Fibroblast of lung (primary cell): Measurements from ENCODE around the gene SNX3. TPM values are rescaled to one million over a fixed set of nuclear protein-coding genes. Genes with fewer than 3 reads are reported as not detected.

Source experiments
- DNase-seq, 2 donors: peaks; one replicate each; pipeline versions ENCODE4 v3.0.0 to v3.0.0-alpha.2; 2010; ENCODE audit warnings: low read depth in 2 of 2
- H2AFZ ChIP-seq: 2 replicates; pipeline ENCODE4 v1.5.1; 2012; ENCODE audit warnings: low read length, control low read depth, inconsistent platforms
- H3K27ac ChIP-seq: 2 replicates; pipeline ENCODE4 v1.5.1; 2011; ENCODE audit warnings: low read length, control low read depth; ENCODE audit not compliant: insufficient read depth
- H3K27me3 ChIP-seq: 2 replicates; pipeline ENCODE4 v1.5.1; 2011; ENCODE audit warnings: mild to moderate bottlenecking, low read length; ENCODE audit not compliant: control insufficient read depth, insufficient read depth
- H3K36me3 ChIP-seq: 2 replicates; pipeline ENCODE4 v1.5.1; 2011; ENCODE audit warnings: low read length; ENCODE audit not compliant: control insufficient read depth, insufficient read depth
- H3K4me1 ChIP-seq: 2 replicates; pipeline ENCODE4 v1.5.1; 2011; ENCODE audit warnings: low read length; ENCODE audit not compliant: control insufficient read depth, insufficient read depth; ENCODE audit errors: extremely low read depth
- H3K4me2 ChIP-seq: 2 replicates; pipeline ENCODE4 v1.5.1; 2011; ENCODE audit warnings: low read length, control low read depth; ENCODE audit not compliant: insufficient read depth; ENCODE audit errors: extremely low read depth
- H3K4me3 ChIP-seq, 4 experiments: fragments of 200-600 bp in 1 of 4; sonication (generic) in 1 of 4; replicated peaks in 1 of 4; 2 replicates each; pipeline ENCODE4 v1.5.1; 2011 to 2016; ENCODE audit warnings: low read length in 4 of 4, low read depth in 3 of 4, mild to moderate bottlenecking in 3 of 4, control low read depth in 2 of 4, inconsistent platforms in 1 of 4, mixed read lengths in 1 of 4; ENCODE audit not compliant: insufficient read depth in 1 of 4; ENCODE audit errors: control extremely low read depth in 1 of 4
- H3K79me2 ChIP-seq: 2 replicates; pipeline ENCODE4 v1.5.1; 2012; ENCODE audit warnings: mild to moderate bottlenecking, low read length, inconsistent platforms; ENCODE audit not compliant: control insufficient read depth, insufficient read depth
- H3K9ac ChIP-seq: 2 replicates; pipeline ENCODE4 v1.5.1; 2011; ENCODE audit warnings: mild to moderate bottlenecking, low read length, control low read depth; ENCODE audit not compliant: insufficient read depth
- H3K9me3 ChIP-seq: 2 replicates; pipeline ENCODE4 v1.5.1; 2012; ENCODE audit warnings: low read depth, low read length; ENCODE audit not compliant: control insufficient read depth, insufficient read depth
- H4K20me1 ChIP-seq: 2 replicates; pipeline ENCODE4 v1.5.1; 2011; ENCODE audit warnings: low read length; ENCODE audit not compliant: control insufficient read depth, insufficient read depth; ENCODE audit errors: extremely low read depth
- EZH2 ChIP-seq: IDR thresholded peaks from 2 replicates; pipeline ENCODE4 v1.5.1; 2012; ENCODE audit warnings: low read length, control low read depth, mild to moderate bottlenecking; ENCODE audit errors: missing control alignments
- polyA plus RNA-seq, 2 donors: library from polyadenylated mRNA; depleted of rRNA in 1 of 2; stranded (reverse) in 1 of 2; unstranded in 1 of 2; fragments of >200 nt; gene quantifications; 2 replicates each; pipeline ENCODE4 v1.2.1, GENCODE V29; 2011 to 2012; ENCODE audit warnings: missing spikeins in 1 of 2
- total RNA-seq: library from RNA; depleted of rRNA; stranded (reverse); fragments of >200 nt; gene quantifications from 2 replicates; pipeline ENCODE4 v1.2.1, GENCODE V29; 2014
- TF ChIP-seq, protein P1 (sequence below), 2 donors: IDR thresholded peaks in 1 of 2; conservative IDR thresholded peaks in 1 of 2; 1 replicate in 1 of 2; 2 replicates in 1 of 2; pipeline ENCODE4 v1.5.1; 2011 to 2012; ENCODE audit warnings: low read length in 2 of 2, control low read depth in 1 of 2, inconsistent platforms in 1 of 2, low read depth in 1 of 2, mild to moderate bottlenecking in 1 of 2

The SNX3 gene
- total and polyA plus RNA-seq, 2 donors (not counting 1 experiment from before 2014, with no cell fraction given), result 209 to 428 TPM

DNA sequence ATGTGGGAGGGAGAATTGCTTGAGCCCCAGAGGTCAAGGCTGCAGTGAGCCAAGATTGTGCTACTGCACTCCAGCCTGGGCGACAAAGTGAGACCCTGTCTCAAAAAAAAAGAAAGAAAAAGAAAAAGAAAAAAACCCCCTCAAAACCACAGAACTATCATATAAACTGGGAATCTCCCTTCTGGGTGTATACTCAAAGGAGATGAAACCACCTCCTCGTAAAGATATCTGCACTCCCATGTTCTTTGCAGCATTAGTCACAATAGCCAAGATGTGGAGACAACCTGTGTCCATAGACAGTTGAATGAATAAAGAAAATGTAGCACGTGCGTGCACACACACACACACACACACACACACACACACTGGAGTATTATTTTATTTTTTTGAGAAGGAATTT lies 25.5 kb upstream of the SNX3 start:
- Histone ChIP-seq H4K20me1 (no peaks in the 10 kb centered on the region), H2AFZ (no peak overlapping the region), H3K4me3 (no peak overlapping the region), H3K9me3 (no peaks in the 10 kb centered on the region), H3K4me1 (no peaks in the 10 kb centered on the region), H3K9ac (no peak overlapping the region), H3K27me3 (no peaks in the 10 kb centered on the region), H3K27ac (no peak overlapping the region), H3K4me2 (no peak overlapping the region), H3K79me2 (no peaks in the 10 kb centered on the region), H3K36me3 (no peaks in the 10 kb centered on the region)
- no peak for TF ChIP-seq EZH2
- TF ChIP-seq, protein P1, sequence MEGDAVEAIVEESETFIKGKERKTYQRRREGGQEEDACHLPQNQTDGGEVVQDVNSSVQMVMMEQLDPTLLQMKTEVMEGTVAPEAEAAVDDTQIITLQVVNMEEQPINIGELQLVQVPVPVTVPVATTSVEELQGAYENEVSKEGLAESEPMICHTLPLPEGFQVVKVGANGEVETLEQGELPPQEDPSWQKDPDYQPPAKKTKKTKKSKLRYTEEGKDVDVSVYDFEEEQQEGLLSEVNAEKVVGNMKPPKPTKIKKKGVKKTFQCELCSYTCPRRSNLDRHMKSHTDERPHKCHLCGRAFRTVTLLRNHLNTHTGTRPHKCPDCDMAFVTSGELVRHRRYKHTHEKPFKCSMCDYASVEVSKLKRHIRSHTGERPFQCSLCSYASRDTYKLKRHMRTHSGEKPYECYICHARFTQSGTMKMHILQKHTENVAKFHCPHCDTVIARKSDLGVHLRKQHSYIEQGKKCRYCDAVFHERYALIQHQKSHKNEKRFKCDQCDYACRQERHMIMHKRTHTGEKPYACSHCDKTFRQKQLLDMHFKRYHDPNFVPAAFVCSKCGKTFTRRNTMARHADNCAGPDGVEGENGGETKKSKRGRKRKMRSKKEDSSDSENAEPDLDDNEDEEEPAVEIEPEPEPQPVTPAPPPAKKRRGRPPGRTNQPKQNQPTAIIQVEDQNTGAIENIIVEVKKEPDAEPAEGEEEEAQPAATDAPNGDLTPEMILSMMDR (conservative IDR thresholded peaks at IDR 0.05 in 1 of 2, IDR thresholded peaks at IDR 0.05 in 1 of 2; ENCODE audit: low read depth in 1 of 2, low read length in 2 of 2), result no peak
- DNase-seq, result no peak

DNA sequence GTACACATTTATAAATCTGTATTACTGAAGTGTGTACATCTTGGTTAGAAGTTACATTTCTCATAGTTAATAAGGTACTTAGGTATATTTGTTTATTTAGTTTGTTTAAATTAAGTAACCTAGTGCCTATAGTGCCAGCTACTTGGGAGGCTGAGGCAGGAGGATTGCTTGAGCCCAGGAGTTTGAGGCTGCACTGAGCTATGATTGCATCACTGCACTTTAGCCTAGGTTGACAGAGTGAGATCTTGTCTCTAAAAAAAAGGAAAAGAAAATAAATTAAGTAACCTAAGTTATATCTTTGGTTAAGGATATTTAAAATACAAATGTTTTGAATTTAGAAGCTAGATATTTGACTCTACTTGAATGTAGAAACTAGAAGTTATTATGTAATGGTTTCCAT lies 24.5 kb upstream of the SNX3 start:
- Histone ChIP-seq H3K9ac (no peak overlapping the region), H3K27me3 (no peaks in the 10 kb centered on the region), H3K79me2 (no peaks in the 10 kb centered on the region), H3K4me1 (no peaks in the 10 kb centered on the region), H3K4me2 (no peak overlapping the region), H4K20me1 (no peaks in the 10 kb centered on the region), H2AFZ (no peak overlapping the region), H3K27ac (no peak overlapping the region), H3K36me3 (no peaks in the 10 kb centered on the region), H3K4me3 (no peak overlapping the region), H3K9me3 (no peaks in the 10 kb centered on the region)
- DNase-seq, result no peak
- TF ChIP-seq, protein P1 (conservative IDR thresholded peaks at IDR 0.05 in 1 of 2, IDR thresholded peaks at IDR 0.05 in 1 of 2; ENCODE audit: low read depth in 1 of 2, low read length in 2 of 2), result no peak
- TF ChIP-seq EZH2, result no peak

DNA sequence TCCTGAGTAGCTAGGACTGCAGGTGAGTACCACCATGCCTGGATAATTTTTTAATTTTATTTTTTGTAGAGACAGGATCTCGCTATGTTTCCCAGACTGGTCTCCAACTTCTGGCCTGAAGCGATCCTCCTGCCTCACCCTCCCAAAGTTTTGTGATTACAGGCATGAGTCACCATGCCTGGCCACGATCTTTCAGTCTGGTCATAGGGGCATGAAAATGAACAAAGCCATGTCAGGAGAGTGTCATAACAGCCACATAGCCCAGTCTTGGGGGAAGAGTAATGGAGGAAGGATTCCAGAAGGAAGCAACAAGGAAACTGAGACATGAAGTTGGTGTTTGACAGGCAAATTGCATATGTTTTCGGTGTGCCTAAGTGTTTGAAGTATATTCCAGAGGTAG lies 17.0 kb upstream of the SNX3 start:
- Histone ChIP-seq H3K9ac (no peak overlapping the region), H3K27ac (no peak overlapping the region), H2AFZ (no peak overlapping the region), H3K36me3 (no peaks in the 10 kb centered on the region), H4K20me1 (no peaks in the 10 kb centered on the region), H3K4me3 (no peak overlapping the region), H3K79me2 (no peaks in the 10 kb centered on the region), H3K4me1 (no peaks in the 10 kb centered on the region), H3K4me2 (no peak overlapping the region), H3K27me3 (no peaks in the 10 kb centered on the region), H3K9me3 (no peaks in the 10 kb centered on the region)
- no peak for DNase-seq
- TF ChIP-seq EZH2, result no peak
- TF ChIP-seq, protein P1 (conservative IDR thresholded peaks at IDR 0.05 in 1 of 2, IDR thresholded peaks at IDR 0.05 in 1 of 2; ENCODE audit: low read depth in 1 of 2, low read length in 2 of 2), result no peak
